Tibial nerve (tissue), 4 donors: Measurements from ENCODE around the gene NUDT22.

Experiments
- CTCF ChIP-seq, 5 experiments: fragments of 200-600 bp in 3 of 5; fragments of 450-650 bp in 2 of 5; sonication (generic) in 3 of 5; IDR thresholded peaks; one replicate each; pipeline ENCODE4 v1.5.1; 2016 to 2019; ENCODE audit warnings: antibody characterized with exemption in 5 of 5, mild to moderate bottlenecking in 3 of 5, moderate library complexity in 2 of 5
- EP300 ChIP-seq, 2 donors: sonication (generic); formaldehyde crosslinking; IDR thresholded peaks; one replicate each; pipeline ENCODE4 v1.6.1; 2017; ENCODE audit warnings: antibody characterized with exemption in 2 of 2, mild to moderate bottlenecking in 1 of 2
- POLR2A ChIP-seq, 2 donors: fragments of 450-650 bp; IDR thresholded peaks; one replicate each; pipeline ENCODE4 v1.6.1; 2017; ENCODE audit warnings: antibody characterized with exemption in 2 of 2, mild to moderate bottlenecking in 2 of 2, moderate library complexity in 2 of 2

DNA sequence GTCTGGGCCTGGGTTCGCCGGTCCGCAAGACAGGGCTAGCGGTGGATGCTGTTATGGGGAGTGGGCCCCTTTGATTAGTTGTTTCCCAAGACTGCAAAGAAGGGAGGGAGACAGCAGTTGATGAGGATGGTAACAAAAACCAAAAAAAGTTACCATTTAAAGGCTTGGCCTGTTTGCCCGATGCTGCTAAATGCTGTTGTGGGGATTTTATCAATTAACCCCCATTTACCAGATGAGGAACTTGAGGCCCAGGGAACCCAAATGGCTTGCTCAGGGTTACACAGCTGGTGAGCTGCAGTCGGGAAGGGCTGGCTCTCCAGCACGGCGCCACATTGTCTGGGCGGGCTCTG lies 3.4 kb upstream of the NUDT22 start:
- TF ChIP-seq EP300 (IDR thresholded peaks at IDR 0.05) (no peak), CTCF (IDR thresholded peaks at IDR 0.05) (no peak), POLR2A (IDR thresholded peaks at IDR 0.05) (no peak)
